HG02870 (cell line): ENCODE data around the gene ARHGAP26.

ENCODE experiments used
- ATAC-seq: cut with Tn5 transposase; IDR thresholded peaks from one replicate; pipeline ENCODE4 v1.9.1; 2021; ENCODE audit warnings: mild to moderate bottlenecking, moderate library complexity; ENCODE audit not compliant: unreplicated experiment

The ARHGAP26 gene

GRCh38 chr5:143106174-143106573 is 336.0 kb downstream of the ARHGAP26 start:
- no peak for ATAC-seq

- ATAC-seq, result no peak
Observed at GRCh38 chr5:143108498-143109128, 338.4 kb downstream of the ARHGAP26 start.

GRCh38 chr5:143110591-143110990 is 340.4 kb downstream of the ARHGAP26 start:
- no peak for ATAC-seq

- ATAC-seq, result no peak
Observed at GRCh38 chr5:143111799-143112198, 341.6 kb downstream of the ARHGAP26 start.

DNA sequence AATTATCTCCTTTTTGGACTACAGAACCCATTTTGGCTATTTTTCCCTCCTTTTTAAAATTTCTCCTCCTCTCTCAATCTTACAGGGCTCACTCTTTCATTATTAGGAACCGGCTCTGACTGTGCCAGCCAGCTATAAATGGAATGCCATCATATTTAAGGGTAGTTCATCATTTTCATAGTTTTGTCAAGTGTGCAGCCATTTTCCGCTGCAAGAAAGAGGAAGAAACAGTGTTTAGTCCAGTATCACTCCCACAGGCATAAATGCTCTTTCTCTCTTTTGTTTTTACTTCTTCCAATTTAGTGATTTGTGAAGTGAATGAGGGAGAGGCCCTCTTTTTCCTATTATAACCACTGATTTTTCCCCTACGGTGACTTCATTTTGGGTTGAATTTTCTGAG is 343.3 kb downstream of the ARHGAP26 start:
- ATAC-seq, result no peak

DNA sequence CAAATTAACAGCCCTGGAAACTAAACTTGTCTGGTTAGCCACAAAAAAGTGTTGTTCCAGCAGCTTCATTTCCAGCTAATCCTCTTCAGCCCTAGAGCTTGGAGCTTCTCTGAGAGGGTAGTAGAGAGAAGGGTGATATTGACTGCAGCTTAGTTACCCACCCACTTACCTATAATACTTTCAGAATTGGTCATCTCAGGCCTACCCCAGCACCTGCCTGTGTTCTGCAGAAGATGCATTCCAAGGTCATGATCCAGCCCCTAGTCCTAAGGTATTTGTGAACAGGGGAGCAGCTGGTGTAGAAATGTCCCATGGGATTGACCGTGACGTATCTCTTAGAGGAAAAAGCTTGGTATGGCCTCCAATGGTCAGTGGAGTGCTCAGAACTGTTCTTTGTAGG is 344.3 kb downstream of the ARHGAP26 start:
- ATAC-seq, result peak; percentile 48

GRCh38 chr5:143115381-143115780 is 345.2 kb downstream of the ARHGAP26 start:
- no peak for ATAC-seq

DNA sequence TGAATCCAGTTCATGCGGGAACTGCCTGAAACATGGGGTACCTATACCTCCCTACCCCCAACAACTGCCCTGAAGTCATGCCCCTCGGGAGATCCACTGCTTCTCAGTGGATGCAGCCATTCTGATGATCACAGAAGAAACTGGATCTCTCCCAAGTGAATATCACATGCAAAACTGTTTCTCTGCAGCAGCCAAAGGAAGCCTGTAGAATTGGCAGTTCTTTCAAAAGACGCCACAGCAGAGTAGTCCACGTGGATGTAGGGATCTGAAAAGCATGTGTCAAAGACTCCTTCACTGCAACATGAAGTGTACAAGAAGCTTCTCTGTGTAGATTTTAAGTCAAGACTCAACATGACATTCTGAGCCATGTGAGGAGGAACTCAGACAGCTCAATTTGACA is 346.6 kb downstream of the ARHGAP26 start:
- no peak for ATAC-seq

GRCh38 chr5:143117821-143118220 is 347.6 kb downstream of the ARHGAP26 start:
- ATAC-seq, result no peak

DNA sequence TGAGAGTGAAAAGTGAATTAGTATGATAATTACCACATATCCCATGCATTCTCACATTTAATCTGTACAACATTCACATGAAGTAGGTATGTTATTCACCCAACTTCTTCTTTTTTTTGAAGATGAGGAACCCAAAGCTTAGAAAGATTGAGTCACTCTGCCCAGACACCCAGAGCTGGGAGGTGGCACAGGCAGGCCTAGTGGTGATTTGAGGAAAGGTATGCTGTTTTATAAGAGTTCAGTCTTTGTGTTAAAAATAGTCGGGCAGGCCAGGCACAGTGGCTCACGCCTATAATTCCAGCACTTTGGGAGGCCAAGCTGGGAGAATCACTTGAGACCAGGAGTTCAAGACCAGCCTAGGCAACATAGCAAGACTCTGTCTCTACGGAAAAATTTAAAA is 348.0 kb downstream of the ARHGAP26 start:
- no peak for ATAC-seq

- peak; percentile 5 for ATAC-seq
Observed at GRCh38 chr5:143118818-143119217, 348.6 kb downstream of the ARHGAP26 start.

- peak; percentile 47 for ATAC-seq
Observed at GRCh38 chr5:143119291-143119769, 349.2 kb downstream of the ARHGAP26 start.

DNA sequence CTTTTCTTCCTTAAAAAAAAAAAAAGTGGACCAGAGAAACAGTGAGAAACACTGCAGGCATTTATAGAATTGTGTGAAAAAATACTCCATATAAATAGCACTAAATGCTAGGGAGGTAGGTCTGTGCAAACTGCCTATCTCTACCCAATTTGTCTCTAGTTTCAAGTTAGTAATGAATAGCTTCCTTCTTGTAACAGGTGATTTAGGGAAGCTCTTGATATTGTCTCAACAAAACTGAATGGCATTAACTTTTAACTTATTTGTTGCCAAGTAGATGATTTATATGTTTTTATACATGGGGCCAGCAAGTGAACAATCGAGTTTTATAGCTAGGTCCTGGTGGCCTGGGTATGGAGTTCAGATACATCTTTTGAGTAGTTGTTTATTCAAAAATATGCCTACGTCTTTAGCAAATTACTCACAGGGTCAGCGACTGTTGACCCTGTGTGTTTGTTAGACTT is 349.7 kb downstream of the ARHGAP26 start:
- ATAC-seq, result no peak

GRCh38 chr5:143120460-143121134 is 350.4 kb downstream of the ARHGAP26 start:
- ATAC-seq, result no peak

DNA sequence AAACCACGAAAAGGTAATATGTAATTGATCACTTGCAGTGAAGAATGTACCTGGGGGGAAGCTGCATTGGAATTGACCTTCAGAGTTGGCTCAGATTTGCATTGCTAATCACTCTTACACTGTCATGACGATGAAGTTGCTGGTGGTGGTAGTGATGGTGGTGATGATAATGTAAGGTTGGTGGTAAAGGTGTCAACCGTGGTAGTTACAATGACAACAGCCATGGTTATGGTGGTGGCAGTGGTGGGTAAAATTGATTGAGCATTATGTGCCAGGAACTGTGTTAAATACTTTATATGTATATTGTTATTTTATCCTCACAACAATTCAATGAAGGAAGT is 350.9 kb downstream of the ARHGAP26 start:
- ATAC-seq, result no peak

- no peak for ATAC-seq
Observed at GRCh38 chr5:143124593-143124992, 354.4 kb downstream of the ARHGAP26 start.

DNA sequence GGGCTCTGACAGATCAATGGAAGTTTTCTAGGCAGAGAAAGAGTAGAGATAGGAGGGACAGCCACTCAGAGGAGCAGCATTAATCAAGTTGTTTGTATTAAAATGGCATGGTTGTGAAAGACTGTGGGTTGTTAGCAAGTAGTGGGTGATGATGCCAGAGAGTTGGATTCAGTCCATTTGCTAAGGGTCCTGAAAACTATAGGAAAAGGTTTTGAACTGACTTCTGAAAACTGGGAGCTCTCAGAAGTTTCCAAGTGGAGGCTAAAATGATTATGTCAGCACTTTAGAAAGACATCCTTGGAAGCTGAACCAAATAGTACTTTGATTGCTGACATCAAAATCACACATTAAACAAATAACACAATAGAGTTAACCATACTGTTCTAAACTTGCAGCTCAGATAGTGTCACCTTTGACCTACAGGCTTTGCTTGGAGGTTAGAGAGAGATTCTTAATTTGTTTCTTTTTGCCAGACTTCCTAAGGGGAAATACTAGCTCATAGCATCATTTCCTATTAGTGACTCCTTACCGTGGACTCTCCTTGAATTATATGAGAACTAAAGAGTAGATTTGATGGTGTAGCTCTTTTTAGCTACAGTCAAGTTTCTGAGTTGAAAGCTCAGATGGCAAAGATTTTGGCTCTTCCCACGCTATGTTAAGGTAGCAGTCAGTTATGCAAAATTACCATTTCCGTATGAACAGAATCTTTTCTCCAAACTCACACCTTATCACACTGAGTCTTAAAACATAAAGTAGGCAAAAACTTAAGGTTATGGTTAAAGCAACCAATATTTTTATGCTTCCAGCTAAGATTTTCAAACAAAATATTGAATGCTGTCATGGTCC is 356.2 kb downstream of the ARHGAP26 start:
- ATAC-seq, result peak; percentile 39

- peak; percentile 48 for ATAC-seq
Observed at GRCh38 chr5:143128412-143129071, 358.4 kb downstream of the ARHGAP26 start.

DNA sequence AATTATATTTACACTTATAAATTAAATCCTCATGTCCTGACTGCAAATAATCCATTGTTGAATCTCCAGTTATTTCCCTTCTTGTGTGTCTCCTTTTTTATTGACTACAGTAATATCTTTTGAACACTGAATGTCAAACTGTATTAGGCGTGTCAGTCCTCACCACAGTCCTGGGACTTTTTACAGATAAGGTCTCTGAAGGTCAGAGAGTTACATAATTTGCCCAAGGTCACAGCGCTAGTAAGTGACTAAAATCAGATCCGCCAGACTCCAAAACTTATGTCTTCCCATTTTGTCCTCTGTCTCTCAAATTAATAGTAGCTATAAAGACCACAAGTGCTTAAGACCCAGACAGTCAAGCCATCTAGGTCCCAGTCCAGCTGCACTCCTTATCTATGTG is 359.0 kb downstream of the ARHGAP26 start:
- no peak for ATAC-seq

DNA sequence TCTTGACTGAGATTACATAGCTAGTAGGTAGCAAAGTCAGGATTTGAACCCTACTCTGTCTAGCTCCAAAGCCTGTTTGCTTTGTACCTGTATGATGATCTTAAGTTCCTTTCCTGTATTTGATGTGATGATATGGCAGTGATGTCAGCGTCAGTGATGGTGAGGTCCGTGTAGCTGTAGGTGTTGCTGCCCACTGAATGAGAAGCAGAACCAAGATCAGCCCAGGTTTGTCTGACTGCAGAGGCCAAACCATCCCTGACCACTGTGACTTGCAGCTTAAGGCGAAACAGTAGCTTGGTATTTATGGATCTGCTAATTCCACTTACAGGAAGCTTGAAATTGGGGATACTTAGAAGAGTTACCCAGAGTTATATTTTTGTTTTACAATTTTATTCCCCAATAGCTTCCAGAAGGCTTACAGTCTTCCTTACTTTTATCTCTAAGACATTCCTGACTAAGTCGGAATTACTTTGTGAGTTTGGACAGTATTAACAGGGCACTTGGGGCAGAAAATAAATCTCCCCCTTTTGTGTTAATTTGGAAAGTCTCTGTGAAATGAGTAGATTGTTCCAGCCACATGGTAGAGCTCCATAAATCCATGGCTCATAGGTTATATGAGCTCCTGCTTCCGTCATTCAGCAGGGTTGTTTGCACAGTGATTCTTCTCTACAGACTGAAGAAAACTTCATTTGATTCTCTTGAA is 359.9 kb downstream of the ARHGAP26 start:
- ATAC-seq, result no peak
